NCI-H526 (cell line): ENCODE measurements around the gene EPC2.
A peak's percentile ranks its signal among the peaks of the same experiment; 100 is the strongest.

Experiments
- DNase-seq, 2 experiments: peaks; one replicate each; lab custom pipeline; 2025; lab: John Stamatoyannopoulos, UW

Gene EPC2

DNA sequence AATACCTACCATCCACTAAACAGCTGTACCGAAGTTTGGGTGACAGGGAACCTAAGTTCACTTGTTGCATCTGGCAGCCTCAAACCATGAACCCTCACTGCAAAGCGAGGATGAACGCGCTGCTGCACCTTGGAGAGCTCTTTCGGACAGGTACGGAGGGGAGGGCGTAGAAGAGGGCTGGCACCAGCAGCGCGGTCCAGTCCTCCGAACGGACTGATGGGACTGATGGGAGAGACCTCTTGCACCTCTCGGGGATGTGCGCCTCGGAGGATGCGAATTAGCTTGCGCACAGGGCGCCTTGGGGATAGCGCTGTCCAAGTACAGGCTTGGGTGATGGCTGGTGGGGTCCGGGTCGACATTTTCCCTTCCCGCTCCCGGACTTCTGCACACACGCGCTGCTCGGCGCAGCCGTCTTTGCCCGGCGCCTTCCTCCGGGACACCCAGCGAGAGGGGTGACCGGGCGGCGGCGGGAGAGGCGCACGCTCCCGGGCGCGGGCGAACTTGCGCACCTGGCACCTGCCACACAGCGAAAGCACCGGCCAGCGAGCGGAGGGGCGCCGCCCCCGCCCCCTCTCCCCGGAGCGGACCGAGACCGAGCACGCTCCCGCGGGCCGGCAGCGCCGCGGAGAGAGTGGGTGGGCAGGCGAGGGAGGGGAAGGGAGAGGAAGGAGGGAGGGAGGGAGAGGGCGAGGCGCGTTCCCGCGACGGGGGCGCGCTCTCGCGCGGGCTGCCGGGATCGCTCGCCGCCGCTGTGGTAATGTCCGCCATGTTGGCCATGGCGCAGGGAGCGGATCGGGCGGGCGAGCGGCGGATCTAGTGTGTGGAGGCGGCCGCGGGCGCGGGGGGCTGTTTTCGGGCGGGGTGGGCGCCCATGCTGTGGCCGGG lies at the start of gene EPC2:
Gene EPC2 (plus strand): TSS at position 754 of the 885 bp plus-strand sequence. CDS start 267 bp downstream, outside the sequence.
- DNase-seq, result peak; percentile 84 to 91

- no peak for DNase-seq
These were observed 48.5 kb upstream of the EPC2 start for GRCh38 chr2:148596018-148596417.

- no peak for DNase-seq
These were observed 45.2 kb upstream of the EPC2 start for GRCh38 chr2:148599109-148599991.

GRCh38 chr2:148602885-148603561 lies 41.5 kb upstream of the EPC2 start:
- DNase-seq, result no peak

DNA sequence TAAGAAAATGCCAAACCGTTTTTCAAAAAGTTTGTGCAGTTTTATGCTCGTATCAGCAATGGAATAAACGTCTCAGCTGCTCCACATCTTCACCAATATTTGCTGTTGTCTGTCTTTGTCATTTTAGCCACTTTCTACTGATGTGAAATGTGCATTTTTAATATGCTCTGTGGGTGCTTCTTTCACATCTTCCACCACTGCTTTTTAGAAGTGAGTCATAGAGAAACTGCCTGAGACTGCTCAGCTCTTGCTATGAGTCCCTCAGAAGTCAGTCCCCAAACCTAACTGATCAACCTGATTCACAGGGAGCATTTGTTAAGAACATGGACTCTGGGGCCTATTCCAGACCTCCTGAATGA lies 41.0 kb upstream of the EPC2 start:
- DNase-seq, result no peak

GRCh38 chr2:148604927-148605326 lies 39.6 kb upstream of the EPC2 start:
- no peak for DNase-seq

DNA sequence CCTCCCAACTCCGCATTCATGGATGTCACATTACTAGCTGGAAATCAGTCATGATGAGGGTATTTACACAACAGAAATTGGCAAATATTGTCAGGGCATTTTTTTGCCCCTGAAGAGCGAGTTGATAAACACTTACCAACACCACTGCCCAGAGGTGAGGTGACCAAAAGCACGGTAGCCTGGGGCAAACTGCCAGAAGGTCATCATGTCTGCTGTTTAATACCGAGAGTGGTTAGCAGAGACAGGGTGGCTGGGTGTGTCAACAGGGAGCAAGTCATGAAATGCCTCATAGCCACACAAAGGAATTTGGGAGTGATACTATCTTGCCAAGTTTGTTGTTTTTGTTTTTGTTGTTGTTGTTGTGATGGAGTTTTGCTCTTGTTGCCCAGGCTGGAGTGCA lies 37.0 kb upstream of the EPC2 start:
- no peak for DNase-seq

GRCh38 chr2:148613231-148614013 lies 31.1 kb upstream of the EPC2 start:
- no peak for DNase-seq

DNA sequence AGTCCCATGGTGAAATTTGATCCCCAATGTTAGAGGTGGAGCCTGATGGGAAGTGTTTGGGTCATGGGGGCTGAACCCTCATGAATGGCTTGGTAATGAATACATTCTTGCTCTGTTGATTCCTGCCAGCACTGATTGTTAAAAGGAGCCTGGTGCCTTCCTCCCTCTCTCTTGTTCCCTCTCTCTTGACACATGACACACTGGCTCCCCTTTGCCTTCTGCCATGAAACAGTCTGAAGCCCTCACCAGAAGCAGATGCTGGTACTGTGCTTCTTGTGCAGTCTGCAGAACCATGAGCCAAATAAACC lies 30.6 kb upstream of the EPC2 start:
- no peak for DNase-seq

DNA sequence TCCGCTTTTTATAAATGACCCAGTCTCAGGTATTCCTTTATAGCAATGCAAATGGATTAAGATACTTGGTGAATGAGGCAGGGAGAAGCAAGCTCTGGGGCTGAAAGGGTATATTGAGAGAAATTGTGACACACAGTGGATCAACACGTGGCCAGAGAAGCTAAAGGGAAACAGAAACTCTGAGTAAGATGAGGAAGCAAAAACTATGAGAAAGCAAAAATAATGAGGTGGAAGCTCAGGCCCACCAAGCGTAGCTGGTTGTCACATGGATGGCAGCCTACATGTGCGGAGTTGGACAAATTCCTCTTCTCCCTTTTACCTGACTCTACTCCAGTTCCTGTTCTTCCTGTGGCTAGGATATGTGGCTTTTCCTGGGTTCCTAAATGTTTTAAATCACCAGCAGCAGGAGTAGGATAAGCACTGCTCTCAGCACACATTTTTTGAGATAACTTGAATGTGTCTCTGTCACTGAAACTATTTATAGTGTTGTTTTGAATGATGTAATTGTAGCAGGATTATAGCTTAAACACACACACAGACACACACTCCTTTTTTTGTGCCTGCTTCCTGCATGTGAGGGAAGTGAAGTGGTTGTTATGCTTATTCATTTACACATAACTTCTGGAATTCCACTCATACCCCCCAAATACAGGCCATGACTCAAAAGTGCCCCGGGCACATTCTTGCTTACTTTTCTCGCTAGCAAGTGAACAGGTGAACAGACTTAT lies 30.1 kb upstream of the EPC2 start:
- no peak for DNase-seq

DNA sequence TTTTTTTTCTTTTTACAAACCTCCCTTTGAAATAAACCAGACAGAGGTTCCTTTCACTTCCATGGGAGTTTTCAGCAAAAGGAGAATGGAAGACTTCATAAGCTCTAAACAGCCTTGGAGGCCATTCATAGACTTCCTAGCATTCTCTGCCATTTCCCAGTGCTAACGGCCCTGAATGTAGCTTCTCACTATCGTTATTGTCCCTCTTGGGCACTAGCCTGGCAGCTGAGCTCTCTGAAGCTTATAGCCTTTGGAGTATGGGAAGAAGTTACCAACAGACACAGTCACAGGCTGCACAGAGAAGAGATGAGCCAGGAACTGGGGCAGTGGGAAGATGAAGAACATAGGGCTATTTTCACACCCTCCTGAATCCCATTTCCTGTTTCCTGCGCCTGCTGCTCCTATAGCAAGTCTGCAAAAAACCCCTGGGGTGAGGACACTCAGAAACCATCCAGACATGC lies 29.1 kb upstream of the EPC2 start:
- no peak for DNase-seq

DNA sequence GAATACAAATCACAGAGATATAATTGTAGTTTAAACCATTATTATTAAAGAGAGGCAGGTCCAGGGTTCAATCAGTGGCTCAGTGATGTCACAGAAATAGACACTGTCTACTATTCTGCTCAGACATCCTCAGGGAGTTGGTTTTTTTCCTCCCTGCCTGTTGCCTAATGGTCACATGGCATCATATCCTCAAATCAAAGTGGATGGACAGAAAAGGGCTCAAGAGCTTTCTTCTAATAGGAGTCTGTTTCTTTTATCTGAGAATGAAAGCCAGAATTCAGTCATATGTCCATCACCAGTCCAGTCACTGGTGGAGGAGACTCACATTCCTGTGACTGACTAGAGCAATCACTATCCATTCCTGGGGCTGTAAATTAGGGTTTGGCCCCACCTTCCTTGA lies 27.9 kb upstream of the EPC2 start:
- DNase-seq, result no peak

DNA sequence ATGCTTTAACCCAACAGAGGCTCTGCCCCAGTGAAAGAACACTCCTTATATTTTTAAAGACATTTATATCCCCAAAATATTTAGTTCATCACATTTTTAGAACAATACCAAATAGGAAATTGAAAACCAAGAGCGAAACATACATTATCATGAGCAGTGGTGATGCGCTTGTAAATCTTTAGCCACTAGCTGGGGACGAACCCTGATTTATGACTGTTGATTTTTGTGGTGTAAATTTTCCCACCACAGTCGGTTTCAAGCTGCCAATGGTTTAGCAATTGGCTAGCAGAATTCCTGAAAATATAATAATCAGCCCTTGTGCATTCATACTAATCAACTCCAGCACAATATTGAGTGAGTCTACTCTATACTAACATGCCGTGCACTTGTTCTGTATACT lies 27.3 kb upstream of the EPC2 start:
- no peak for DNase-seq

DNA sequence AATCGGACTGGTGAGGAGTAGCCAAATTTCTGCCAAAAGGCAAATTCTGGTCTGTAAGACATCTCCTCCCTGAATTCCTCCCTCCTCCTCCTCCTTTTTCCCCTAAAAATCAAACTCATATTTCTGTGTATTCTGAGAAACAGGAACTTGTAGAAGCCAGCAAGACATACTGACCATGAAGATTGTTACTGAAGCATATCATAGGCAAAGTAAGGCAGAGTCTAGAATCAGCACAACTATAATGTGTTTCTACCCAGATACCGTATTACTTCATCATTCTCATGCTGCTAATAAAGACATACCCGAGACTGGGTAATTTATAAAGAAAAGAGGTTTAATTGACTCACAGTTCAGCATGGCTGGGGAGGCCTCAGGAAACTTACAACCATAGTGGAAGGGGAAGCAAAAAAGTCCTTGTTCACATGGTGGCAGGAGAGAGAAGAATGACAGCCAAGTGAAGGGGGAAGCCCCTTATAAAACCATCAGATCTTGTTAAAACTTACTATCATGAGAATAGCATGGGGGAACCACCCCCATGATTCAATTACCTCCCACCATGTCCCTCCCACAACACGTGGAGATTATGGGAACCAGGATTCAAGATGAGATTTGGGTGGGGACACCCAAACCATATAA lies 24.9 kb upstream of the EPC2 start:
- no peak for DNase-seq

GRCh38 chr2:148622366-148622765 lies 22.2 kb upstream of the EPC2 start:
- no peak for DNase-seq

GRCh38 chr2:148623086-148623485 lies 21.5 kb upstream of the EPC2 start:
- DNase-seq, result no peak

GRCh38 chr2:148627224-148627623 lies 17.3 kb upstream of the EPC2 start:
- DNase-seq, result peak in 1 of 2 experiments; percentile 17

DNA sequence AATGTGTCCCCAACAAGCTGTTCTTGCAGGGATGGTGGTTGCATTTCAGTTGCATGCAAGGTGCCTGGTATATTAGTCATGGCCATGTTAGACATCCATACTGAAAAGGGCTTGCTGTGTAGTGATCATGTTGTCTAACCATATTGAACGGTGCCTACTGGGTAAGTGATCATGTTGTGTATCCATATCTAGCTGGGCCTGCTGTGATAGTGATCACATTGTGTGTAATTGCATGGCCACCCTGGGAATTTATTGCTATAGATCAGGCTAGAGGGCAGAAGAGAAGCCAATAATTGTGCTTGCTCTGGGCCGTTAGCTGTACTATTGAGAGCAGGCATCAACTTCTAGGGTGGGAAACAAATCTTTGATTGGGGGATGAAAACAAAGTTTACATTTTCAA lies 9.8 kb upstream of the EPC2 start:
- no peak for DNase-seq

DNA sequence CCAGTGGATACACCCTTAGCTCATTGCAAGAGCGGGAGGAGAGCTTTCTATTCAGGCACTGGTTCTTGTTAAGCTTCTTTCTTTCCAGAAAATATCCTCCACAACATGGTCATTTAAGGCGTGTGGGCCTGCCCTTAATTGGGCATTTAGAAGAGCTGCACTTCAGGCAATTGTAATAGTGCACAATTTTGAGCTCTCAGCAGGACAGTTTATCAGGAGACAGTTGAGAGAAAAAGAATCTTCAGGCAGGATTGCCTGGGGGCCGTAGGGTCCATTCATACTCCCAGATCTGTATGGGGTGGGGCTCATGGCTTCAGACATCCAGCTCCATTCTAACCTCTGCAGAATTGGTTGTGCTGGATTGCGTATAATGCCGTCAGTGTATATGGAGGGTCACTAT lies 6.0 kb upstream of the EPC2 start:
- no peak for DNase-seq

- DNase-seq, result peak in 1 of 2 experiments; percentile 13
These were observed 3.8 kb upstream of the EPC2 start for GRCh38 chr2:148640767-148641166.
